OCI-LY7 (cell line): ENCODE measurements around the gene AIP. TPM values are rescaled to one million over a fixed set of nuclear protein-coding genes. Genes with fewer than 3 reads are reported as not detected.

ENCODE experiments used
- BruUV-seq: library from RNA; stranded (reverse); fragments of 400-500 nt; replicated peaks from 2 replicates; lab custom pipeline; 2021; lab: Mats Ljungman, UMichigan
- CTCF ChIA-PET: fragments of 300-600 bp; sonication (Branson Sonifier 250); formaldehyde crosslinking; loops from one replicate; lab custom pipeline; 2022; ENCODE audit warnings: antibody characterized with exemption; ENCODE audit not compliant: unreplicated experiment; lab: Charles Lee
- POLR2A ChIA-PET: fragments of 300-600 bp; sonication (Branson Sonifier 250); formaldehyde crosslinking; loops from one replicate; lab custom pipeline; 2022; ENCODE audit warnings: antibody characterized with exemption; lab: Charles Lee
- DNase-seq: peaks from one replicate; pipeline ENCODE4 v3.0.0-alpha.2; 2015; ENCODE audit warnings: low spot score
- H2AFZ ChIP-seq: fragments of 200-600 bp; sonication (generic), shearing (Covaris generic); 2 replicates; pipeline ENCODE4 v1.6.1; 2014; ENCODE audit warnings: mild to moderate bottlenecking, antibody characterized with exemption, low read length, moderate library complexity
- H3K27ac ChIP-seq: fragments of 200-600 bp; sonication (generic); 2 replicates; pipeline ENCODE4 v1.5.1; 2014; ENCODE audit warnings: mixed run types, low read depth, mild to moderate bottlenecking, moderate library complexity, low read length, inconsistent platforms; ENCODE audit not compliant: poor library complexity, severe bottlenecking
- H3K36me3 ChIP-seq: fragments of 200-600 bp; sonication (generic); 2 replicates; pipeline ENCODE4 v1.6.1; 2014; ENCODE audit warnings: mild to moderate bottlenecking, antibody characterized with exemption, low read length, moderate library complexity, mixed read lengths; ENCODE audit not compliant: insufficient read depth
- H3K4me1 ChIP-seq: fragments of 200-600 bp; sonication (generic); 2 replicates; pipeline ENCODE4 v1.5.1; 2014; ENCODE audit warnings: mild to moderate bottlenecking, low read length; ENCODE audit not compliant: insufficient read depth, poor library complexity, severe bottlenecking
- H3K4me2 ChIP-seq: fragments of 200-600 bp; sonication (generic); 2 replicates; pipeline ENCODE4 v1.6.1; 2014; ENCODE audit warnings: mild to moderate bottlenecking, low read length
- H3K4me3 ChIP-seq: fragments of 200-600 bp; sonication (generic); 2 replicates; pipeline ENCODE4 v1.5.1; 2014; ENCODE audit warnings: mild to moderate bottlenecking, low read depth, low read length; ENCODE audit not compliant: poor library complexity, severe bottlenecking
- H3K79me2 ChIP-seq: fragments of 200-600 bp; sonication (generic); 2 replicates; pipeline ENCODE4 v1.6.1; 2016; ENCODE audit warnings: low read depth, mild to moderate bottlenecking, low read length, moderate library complexity, mixed read lengths; ENCODE audit not compliant: insufficient read depth
- H3K9me2 ChIP-seq: fragments of 200-600 bp; sonication (generic); 2 replicates; pipeline ENCODE4 v1.6.1; 2016; ENCODE audit warnings: mild to moderate bottlenecking, low read length, mixed read lengths; ENCODE audit not compliant: insufficient read depth
- H3K9me3 ChIP-seq: fragments of 200-600 bp; sonication (generic); 2 replicates; pipeline ENCODE4 v1.6.1; 2014; ENCODE audit warnings: mild to moderate bottlenecking, mixed run types, low read length, mixed read lengths
- H4K20me1 ChIP-seq: fragments of 200-600 bp; sonication (generic); 2 replicates; pipeline ENCODE4 v1.6.1; 2014; ENCODE audit warnings: mild to moderate bottlenecking, antibody characterized with exemption, low read length, moderate library complexity, mixed read lengths; ENCODE audit not compliant: insufficient read depth
- CTCF ChIP-seq: fragments of 200-600 bp; sonication (generic); conservative IDR thresholded peaks from 2 replicates; pipeline ENCODE4 v1.5.1; 2014; ENCODE audit warnings: mild to moderate bottlenecking, antibody characterized with exemption, low read length, moderate library complexity, mixed read lengths
- EZH2phosphoT487 ChIP-seq: fragments of 200-600 bp; sonication (generic); IDR thresholded peaks from 2 replicates; pipeline ENCODE4 v1.6.1; 2018; ENCODE audit warnings: low read depth, borderline replicate concordance, mild to moderate bottlenecking, mixed run types, antibody characterized with exemption, low read length, moderate library complexity, mixed read lengths
- intact Hi-C: fragments of 100-400 bp; cut with micrococcal nuclease; formaldehyde crosslinking; loops from one replicate; pipeline ENCODE4 v1.10.0; 2022; ENCODE audit not compliant: unreplicated experiment
- total RNA-seq, 2 experiments: library from RNA; depleted of rRNA in 1 of 2; stranded (reverse); fragments of >200 nt in 1 of 2; shearing (Covaris generic) in 1 of 2; gene quantifications; 2 replicates each; pipeline ENCODE4 v1.2.3, GENCODE V29; 2014 to 2022

The AIP gene
- total RNA-seq, 2 experiments from 2014 or later: 112 to 125 TPM

GRCh38 chr11:67496113-67496512 is 13.3 kb downstream of the AIP start:
- no TSS peak for BruUV-seq
- POLR2A ChIA-PET: no interaction called here
- no peak overlapping the region for H3K27ac ChIP-seq
- intact Hi-C loops: no loop called here
- no peaks in the 10 kb centered on the region for H3K79me2 ChIP-seq
- no peaks in the 10 kb centered on the region for H4K20me1 ChIP-seq
- no peaks in the 10 kb centered on the region for H3K4me1 ChIP-seq
- H3K4me3 ChIP-seq: no peak overlapping the region
- no peaks in the 10 kb centered on the region for H3K9me2 ChIP-seq
- CTCF ChIA-PET: interaction anchor here (0.6 kb wide), 1 partner anchor 550 kb away, joined by 4 read pairs; no protein-coding TSS in a partner anchor
- no peak for DNase-seq
- peaks cover 34% of the 10 kb centered on the region; the same call in 1 of the 2 replicates for H3K36me3 ChIP-seq
- H2AFZ ChIP-seq: no peak overlapping the region
- TF ChIP-seq EZH2phosphoT487: no peak
- no peak for TF ChIP-seq CTCF
- no peaks in the 10 kb centered on the region for H3K9me3 ChIP-seq
- no peak overlapping the region for H3K4me2 ChIP-seq

GRCh38 chr11:67497656-67498291 is 14.9 kb downstream of the AIP start:
- H3K4me1 ChIP-seq: no peaks in the 10 kb centered on the region
- H3K4me2 ChIP-seq: no peak overlapping the region
- ChIA-PET CTCF (no interaction called here), POLR2A (interaction anchor here (1.1 kb wide), 1 partner anchor 12 kb away, joined by 3 read pairs; no protein-coding TSS in a partner anchor)
- no peaks in the 10 kb centered on the region for H4K20me1 ChIP-seq
- peaks cover 22% of the 10 kb centered on the region; the same call in 1 of the 2 replicates for H3K36me3 ChIP-seq
- H3K4me3 ChIP-seq: no peak overlapping the region
- no peak for DNase-seq
- no peak for TF ChIP-seq CTCF
- no peak for TF ChIP-seq EZH2phosphoT487
- H3K79me2 ChIP-seq: no peaks in the 10 kb centered on the region
- no peak overlapping the region for H2AFZ ChIP-seq
- no TSS peak for BruUV-seq
- H3K9me2 ChIP-seq: no peaks in the 10 kb centered on the region
- H3K9me3 ChIP-seq: no peaks in the 10 kb centered on the region
- intact Hi-C loops: no loop called here
- H3K27ac ChIP-seq: no peak overlapping the region

- Histone ChIP-seq H3K27ac (no peak overlapping the region), H3K36me3 (peaks cover 14% of the 10 kb centered on the region; the same call in 1 of the 2 replicates), H3K4me3 (no peak overlapping the region), H3K9me2 (no peaks in the 10 kb centered on the region), H2AFZ (no peak overlapping the region), H3K9me3 (no peaks in the 10 kb centered on the region), H4K20me1 (no peaks in the 10 kb centered on the region), H3K4me1 (peaks cover 3% of the 10 kb centered on the region), H3K4me2 (no peak overlapping the region), H3K79me2 (no peaks in the 10 kb centered on the region)
- POLR2A ChIA-PET: interaction anchor here (1.1 kb wide), 1 partner anchor 13 kb away, joined by 3 read pairs; no protein-coding TSS in a partner anchor
- CTCF ChIA-PET: no interaction called here
- no TSS peak for BruUV-seq
- intact Hi-C loops: no loop called here
- no peak for DNase-seq
- no peak for TF ChIP-seq CTCF
- no peak for TF ChIP-seq EZH2phosphoT487
Observed at GRCh38 chr11:67498544-67498972, 15.7 kb downstream of the AIP start.
